Measurements from ENCODE around the gene PTH2. TPM values are rescaled to one million over a fixed set of nuclear protein-coding genes. Genes with fewer than 3 reads are reported as not detected.
"Not testable (repeated sequence)": the region's sequence is repeated elsewhere in the genome, so short reads cannot be mapped to it uniquely, and the experiment has no call there.

The PTH2 gene
- total RNA-seq, 1 donor from 2014 or later, result not detected

GRCh38 chr19:49461656-49462055 is 38.4 kb upstream of the PTH2 start:
- H3K4me1 ChIP-seq (ENCODE audit: control insufficient read depth in 3 of 3, insufficient read depth in 3 of 3, low read length in 3 of 3), result peaks cover 0 to 4% (median 4%) of the 10 kb centered on the region in 3 donors
- peaks cover 0 to 6% (median 6%) of the 10 kb centered on the region in 3 donors for H3K36me3 ChIP-seq (ENCODE audit: control insufficient read depth in 3 of 3, insufficient read depth in 3 of 3, low read length in 3 of 3)
- no peaks in the 10 kb centered on the region for H3K27me3 ChIP-seq (ENCODE audit: control insufficient read depth in 3 of 3, insufficient read depth in 3 of 3, low read length in 3 of 3)
- H3K9me3 ChIP-seq (ENCODE audit: control insufficient read depth in 3 of 3, low read length in 3 of 3), result no peaks in the 10 kb centered on the region
- no peak overlapping the region for H3K9ac ChIP-seq (ENCODE audit: low read depth in 1 of 3, low read length in 3 of 3)
- no peak overlapping the region for H3K4me3 ChIP-seq (ENCODE audit: low read length in 3 of 3)
- no peak overlapping the region for H3K27ac ChIP-seq (ENCODE audit: low read depth, low read length)

GRCh38 chr19:49461130-49461529 is 37.9 kb upstream of the PTH2 start:
- H3K4me3 ChIP-seq (ENCODE audit: low read length in 3 of 3); H3K27me3 ChIP-seq (ENCODE audit: control insufficient read depth in 3 of 3, insufficient read depth in 3 of 3, low read length in 3 of 3); H3K27ac ChIP-seq (ENCODE audit: low read depth, low read length); H3K4me1 ChIP-seq (ENCODE audit: control insufficient read depth in 3 of 3, insufficient read depth in 3 of 3, low read length in 3 of 3); H3K9me3 ChIP-seq (ENCODE audit: control insufficient read depth in 3 of 3, low read length in 3 of 3); H3K9ac ChIP-seq (ENCODE audit: low read depth in 1 of 3, low read length in 3 of 3); H3K36me3 ChIP-seq (ENCODE audit: control insufficient read depth in 3 of 3, insufficient read depth in 3 of 3, low read length in 3 of 3): not testable (repeated sequence)

GRCh38 chr19:49459388-49459787 is 36.1 kb upstream of the PTH2 start:
- H3K9ac ChIP-seq (ENCODE audit: low read depth in 1 of 3, low read length in 3 of 3), result no peak overlapping the region
- no peaks in the 10 kb centered on the region for H3K27me3 ChIP-seq (ENCODE audit: control insufficient read depth in 3 of 3, insufficient read depth in 3 of 3, low read length in 3 of 3)
- peaks cover 0 to 2% (median 0%) of the 10 kb centered on the region in 3 donors for H3K36me3 ChIP-seq (ENCODE audit: control insufficient read depth in 3 of 3, insufficient read depth in 3 of 3, low read length in 3 of 3)
- H3K4me1 ChIP-seq (ENCODE audit: control insufficient read depth in 3 of 3, insufficient read depth in 3 of 3, low read length in 3 of 3), result peaks cover 4 to 13% (median 5%) of the 10 kb centered on the region in 3 donors
- no peaks in the 10 kb centered on the region for H3K9me3 ChIP-seq (ENCODE audit: control insufficient read depth in 3 of 3, low read length in 3 of 3)
- H3K27ac ChIP-seq (ENCODE audit: low read depth, low read length), result no peak overlapping the region
- H3K4me3 ChIP-seq (ENCODE audit: low read length in 3 of 3), result no peak overlapping the region

GRCh38 chr19:49458567-49458903 is 35.3 kb upstream of the PTH2 start:
- Histone ChIP-seq H3K27me3 (ENCODE audit: control insufficient read depth in 3 of 3, insufficient read depth in 3 of 3, low read length in 3 of 3) (no peaks in the 10 kb centered on the region), H3K4me3 (ENCODE audit: low read length in 3 of 3) (no peak overlapping the region), H3K36me3 (ENCODE audit: control insufficient read depth in 3 of 3, insufficient read depth in 3 of 3, low read length in 3 of 3) (peaks cover 0 to 2% (median 0%) of the 10 kb centered on the region in 3 donors), H3K9ac (ENCODE audit: low read depth in 1 of 3, low read length in 3 of 3) (peak overlapping the region in 2 of 3 donors; percentile 10 to 45), H3K27ac (ENCODE audit: low read depth, low read length) (peak overlapping the region; percentile 62), H3K9me3 (ENCODE audit: control insufficient read depth in 3 of 3, low read length in 3 of 3) (no peaks in the 10 kb centered on the region), H3K4me1 (ENCODE audit: control insufficient read depth in 3 of 3, insufficient read depth in 3 of 3, low read length in 3 of 3) (peaks cover 12 to 20% (median 13%) of the 10 kb centered on the region in 3 donors)

- peak overlapping the region; percentile 57 for H3K27ac ChIP-seq (ENCODE audit: low read depth, low read length)
- H3K9me3 ChIP-seq (ENCODE audit: control insufficient read depth in 3 of 3, low read length in 3 of 3), result no peaks in the 10 kb centered on the region
- peak overlapping the region in 1 of 3 donors; percentile 3 for H3K4me3 ChIP-seq (ENCODE audit: low read length in 3 of 3)
- H3K9ac ChIP-seq (ENCODE audit: low read depth in 1 of 3, low read length in 3 of 3), result no peak overlapping the region
- peaks cover 12 to 21% (median 17%) of the 10 kb centered on the region in 3 donors for H3K4me1 ChIP-seq (ENCODE audit: control insufficient read depth in 3 of 3, insufficient read depth in 3 of 3, low read length in 3 of 3)
- H3K36me3 ChIP-seq (ENCODE audit: control insufficient read depth in 3 of 3, insufficient read depth in 3 of 3, low read length in 3 of 3), result peaks cover 0 to 2% (median 0%) of the 10 kb centered on the region in 3 donors
- no peaks in the 10 kb centered on the region for H3K27me3 ChIP-seq (ENCODE audit: control insufficient read depth in 3 of 3, insufficient read depth in 3 of 3, low read length in 3 of 3)
These were observed 33.1 kb upstream of the PTH2 start for GRCh38 chr19:49456326-49456725.

GRCh38 chr19:49455773-49456172 is 32.5 kb upstream of the PTH2 start:
- Histone ChIP-seq H3K27ac (ENCODE audit: low read depth, low read length) (peak overlapping the region; percentile 57), H3K9me3 (ENCODE audit: control insufficient read depth in 3 of 3, low read length in 3 of 3) (no peaks in the 10 kb centered on the region), H3K4me3 (ENCODE audit: low read length in 3 of 3) (no peak overlapping the region), H3K27me3 (ENCODE audit: control insufficient read depth in 3 of 3, insufficient read depth in 3 of 3, low read length in 3 of 3) (no peaks in the 10 kb centered on the region), H3K4me1 (ENCODE audit: control insufficient read depth in 3 of 3, insufficient read depth in 3 of 3, low read length in 3 of 3) (peaks cover 13 to 22% (median 18%) of the 10 kb centered on the region in 3 donors), H3K9ac (ENCODE audit: low read depth in 1 of 3, low read length in 3 of 3) (no peak overlapping the region), H3K36me3 (ENCODE audit: control insufficient read depth in 3 of 3, insufficient read depth in 3 of 3, low read length in 3 of 3) (peaks cover 0 to 2% (median 0%) of the 10 kb centered on the region in 3 donors)

GRCh38 chr19:49453757-49454240 is 30.6 kb upstream of the PTH2 start:
- Histone ChIP-seq H3K4me3 (ENCODE audit: low read length in 3 of 3) (peak overlapping the region; percentile 88 to 94 (median 91)), H3K27me3 (ENCODE audit: control insufficient read depth in 3 of 3, insufficient read depth in 3 of 3, low read length in 3 of 3) (no peaks in the 10 kb centered on the region), H3K36me3 (ENCODE audit: control insufficient read depth in 3 of 3, insufficient read depth in 3 of 3, low read length in 3 of 3) (peaks cover 0 to 5% (median 4%) of the 10 kb centered on the region in 3 donors), H3K27ac (ENCODE audit: low read depth, low read length) (peak overlapping the region; percentile 95), H3K4me1 (ENCODE audit: control insufficient read depth in 3 of 3, insufficient read depth in 3 of 3, low read length in 3 of 3) (peaks cover 24 to 33% (median 31%) of the 10 kb centered on the region in 3 donors), H3K9me3 (ENCODE audit: control insufficient read depth in 3 of 3, low read length in 3 of 3) (no peaks in the 10 kb centered on the region), H3K9ac (ENCODE audit: low read depth in 1 of 3, low read length in 3 of 3) (peak overlapping the region; percentile 83 to 95 (median 92))

GRCh38 chr19:49453013-49453756 is 29.9 kb upstream of the PTH2 start, which contains the start of gene ALDH16A1:
Gene ALDH16A1 (plus strand): TSS chr19:49453225. CDS start chr19:49453332, 107 bp downstream.
- Histone ChIP-seq H3K27me3 (ENCODE audit: control insufficient read depth in 3 of 3, insufficient read depth in 3 of 3, low read length in 3 of 3) (no peaks in the 10 kb centered on the region), H3K36me3 (ENCODE audit: control insufficient read depth in 3 of 3, insufficient read depth in 3 of 3, low read length in 3 of 3) (peaks cover 4 to 10% (median 5%) of the 10 kb centered on the region in 3 donors), H3K27ac (ENCODE audit: low read depth, low read length) (peak within 1 kb of the TSS; percentile 95), H3K4me3 (ENCODE audit: low read length in 3 of 3) (peak within 1 kb of the TSS; percentile 99 to 100 (median 100)), H3K4me1 (ENCODE audit: control insufficient read depth in 3 of 3, insufficient read depth in 3 of 3, low read length in 3 of 3) (peaks cover 24 to 29% (median 28%) of the 10 kb centered on the region in 3 donors), H3K9me3 (ENCODE audit: control insufficient read depth in 3 of 3, low read length in 3 of 3) (no peaks in the 10 kb centered on the region), H3K9ac (ENCODE audit: low read depth in 1 of 3, low read length in 3 of 3) (peak within 1 kb of the TSS; percentile 83 to 95 (median 92))

GRCh38 chr19:49451430-49452181 is 28.4 kb upstream of the PTH2 start, which contains the start of gene PIH1D1:
Gene PIH1D1 (minus strand): TSS chr19:49451814. CDS start chr19:49451574, 240 bp downstream.
- H3K36me3 ChIP-seq (ENCODE audit: control insufficient read depth in 3 of 3, insufficient read depth in 3 of 3, low read length in 3 of 3), result peaks cover 10 to 19% (median 17%) of the 10 kb centered on the region in 3 donors
- peak within 1 kb of the TSS; percentile 95 for H3K27ac ChIP-seq (ENCODE audit: low read depth, low read length)
- H3K9me3 ChIP-seq (ENCODE audit: control insufficient read depth in 3 of 3, low read length in 3 of 3), result no peaks in the 10 kb centered on the region
- peaks cover 23 to 30% (median 27%) of the 10 kb centered on the region in 3 donors for H3K4me1 ChIP-seq (ENCODE audit: control insufficient read depth in 3 of 3, insufficient read depth in 3 of 3, low read length in 3 of 3)
- peak within 1 kb of the TSS; percentile 99 to 100 (median 100) for H3K4me3 ChIP-seq (ENCODE audit: low read length in 3 of 3)
- peak within 1 kb of the TSS; percentile 94 to 98 (median 97) for H3K9ac ChIP-seq (ENCODE audit: low read depth in 1 of 3, low read length in 3 of 3)
- H3K27me3 ChIP-seq (ENCODE audit: control insufficient read depth in 3 of 3, insufficient read depth in 3 of 3, low read length in 3 of 3), result no peaks in the 10 kb centered on the region
